ENCODE data around the gene IL12RB2.

IL12RB2 gene

GRCh38 chr1:67371043-67371442, 63.4 kb downstream of the IL12RB2 start (continued):
- no peak for TF ChIP-seq PPARA (CRISPR knock-in tag; IDR thresholded peaks at IDR 0.05; ENCODE audit: borderline replicate concordance)

GRCh38 chr1:67371681-67372080, 64.0 kb downstream of the IL12RB2 start:
- TF ChIP-seq RARB (CRISPR knock-in tag; IDR thresholded peaks at IDR 0.05), result no peak
- TF ChIP-seq ZC3H10 (CRISPR knock-in tag; IDR thresholded peaks at IDR 0.05), result no peak
- no peak for TF ChIP-seq CSRNP3 (CRISPR knock-in tag; IDR thresholded peaks at IDR 0.05)
- TF ChIP-seq ZFP30 (CRISPR knock-in tag; IDR thresholded peaks at IDR 0.05), result no peak
- no peak for TF ChIP-seq OSR1 (CRISPR knock-in tag; IDR thresholded peaks at IDR 0.05)
- TF ChIP-seq, protein P1, sequence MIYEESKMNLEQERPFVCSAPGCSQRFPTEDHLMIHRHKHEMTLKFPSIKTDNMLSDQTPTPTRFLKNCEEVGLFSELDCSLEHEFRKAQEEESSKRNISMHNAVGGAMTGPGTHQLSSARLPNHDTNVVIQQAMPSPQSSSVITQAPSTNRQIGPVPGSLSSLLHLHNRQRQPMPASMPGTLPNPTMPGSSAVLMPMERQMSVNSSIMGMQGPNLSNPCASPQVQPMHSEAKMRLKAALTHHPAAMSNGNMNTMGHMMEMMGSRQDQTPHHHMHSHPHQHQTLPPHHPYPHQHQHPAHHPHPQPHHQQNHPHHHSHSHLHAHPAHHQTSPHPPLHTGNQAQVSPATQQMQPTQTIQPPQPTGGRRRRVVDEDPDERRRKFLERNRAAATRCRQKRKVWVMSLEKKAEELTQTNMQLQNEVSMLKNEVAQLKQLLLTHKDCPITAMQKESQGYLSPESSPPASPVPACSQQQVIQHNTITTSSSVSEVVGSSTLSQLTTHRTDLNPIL (CRISPR knock-in tag; IDR thresholded peaks at IDR 0.05; ENCODE audit: low read depth), result no peak
- no peak for TF ChIP-seq ESRRG (CRISPR knock-in tag; IDR thresholded peaks at IDR 0.05)
- TF ChIP-seq, protein P2, sequence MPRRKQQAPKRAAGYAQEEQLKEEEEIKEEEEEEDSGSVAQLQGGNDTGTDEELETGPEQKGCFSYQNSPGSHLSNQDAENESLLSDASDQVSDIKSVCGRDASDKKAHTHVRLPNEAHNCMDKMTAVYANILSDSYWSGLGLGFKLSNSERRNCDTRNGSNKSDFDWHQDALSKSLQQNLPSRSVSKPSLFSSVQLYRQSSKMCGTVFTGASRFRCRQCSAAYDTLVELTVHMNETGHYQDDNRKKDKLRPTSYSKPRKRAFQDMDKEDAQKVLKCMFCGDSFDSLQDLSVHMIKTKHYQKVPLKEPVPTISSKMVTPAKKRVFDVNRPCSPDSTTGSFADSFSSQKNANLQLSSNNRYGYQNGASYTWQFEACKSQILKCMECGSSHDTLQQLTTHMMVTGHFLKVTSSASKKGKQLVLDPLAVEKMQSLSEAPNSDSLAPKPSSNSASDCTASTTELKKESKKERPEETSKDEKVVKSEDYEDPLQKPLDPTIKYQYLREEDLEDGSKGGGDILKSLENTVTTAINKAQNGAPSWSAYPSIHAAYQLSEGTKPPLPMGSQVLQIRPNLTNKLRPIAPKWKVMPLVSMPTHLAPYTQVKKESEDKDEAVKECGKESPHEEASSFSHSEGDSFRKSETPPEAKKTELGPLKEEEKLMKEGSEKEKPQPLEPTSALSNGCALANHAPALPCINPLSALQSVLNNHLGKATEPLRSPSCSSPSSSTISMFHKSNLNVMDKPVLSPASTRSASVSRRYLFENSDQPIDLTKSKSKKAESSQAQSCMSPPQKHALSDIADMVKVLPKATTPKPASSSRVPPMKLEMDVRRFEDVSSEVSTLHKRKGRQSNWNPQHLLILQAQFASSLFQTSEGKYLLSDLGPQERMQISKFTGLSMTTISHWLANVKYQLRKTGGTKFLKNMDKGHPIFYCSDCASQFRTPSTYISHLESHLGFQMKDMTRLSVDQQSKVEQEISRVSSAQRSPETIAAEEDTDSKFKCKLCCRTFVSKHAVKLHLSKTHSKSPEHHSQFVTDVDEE (CRISPR knock-in tag; IDR thresholded peaks at IDR 0.05), result no peak
- TF ChIP-seq TCF4 (CRISPR knock-in tag; IDR thresholded peaks at IDR 0.05; ENCODE audit: borderline replicate concordance), result no peak
- TF ChIP-seq ARNTL (CRISPR knock-in tag; IDR thresholded peaks at IDR 0.05; ENCODE audit: borderline replicate concordance, low read depth), result no peak
- TF ChIP-seq GLIS3 (CRISPR knock-in tag; IDR thresholded peaks at IDR 0.05), result no peak
- TF ChIP-seq BACH2 (CRISPR knock-in tag; IDR thresholded peaks at IDR 0.05; ENCODE audit: borderline replicate concordance), result no peak
- ATAC-seq, result peak; percentile 57; the same call in 2 of the 3 replicates

DNA sequence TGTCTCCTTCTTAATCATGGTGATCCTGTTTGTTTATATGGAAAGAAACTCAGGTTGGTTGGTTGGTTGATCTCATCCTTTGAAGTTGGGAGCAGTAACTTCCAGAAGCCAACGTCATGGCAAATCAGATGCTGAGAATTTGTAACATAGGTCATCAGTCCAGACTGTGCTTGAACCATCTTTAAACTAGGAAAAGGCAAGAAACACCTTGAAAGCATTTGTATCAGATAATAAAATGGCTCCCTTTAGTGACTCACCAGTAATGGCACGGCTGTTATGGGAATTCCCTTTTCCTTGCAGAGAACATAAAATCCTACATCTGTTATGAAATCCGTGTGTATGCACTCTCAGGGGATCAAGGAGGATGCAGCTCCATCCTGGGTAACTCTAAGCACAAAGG, 64.5 kb downstream of the IL12RB2 start:
- ATAC-seq, result peak; percentile 47
- TF ChIP-seq CSRNP3 (CRISPR knock-in tag; IDR thresholded peaks at IDR 0.05), result no peak
- no peak for TF ChIP-seq ESRRG (CRISPR knock-in tag; IDR thresholded peaks at IDR 0.05)
- TF ChIP-seq ZFP3 (CRISPR knock-in tag; IDR thresholded peaks at IDR 0.05), result no peak
- no peak for TF ChIP-seq ZC3H10 (CRISPR knock-in tag; IDR thresholded peaks at IDR 0.05)
- TF ChIP-seq, protein P3, sequence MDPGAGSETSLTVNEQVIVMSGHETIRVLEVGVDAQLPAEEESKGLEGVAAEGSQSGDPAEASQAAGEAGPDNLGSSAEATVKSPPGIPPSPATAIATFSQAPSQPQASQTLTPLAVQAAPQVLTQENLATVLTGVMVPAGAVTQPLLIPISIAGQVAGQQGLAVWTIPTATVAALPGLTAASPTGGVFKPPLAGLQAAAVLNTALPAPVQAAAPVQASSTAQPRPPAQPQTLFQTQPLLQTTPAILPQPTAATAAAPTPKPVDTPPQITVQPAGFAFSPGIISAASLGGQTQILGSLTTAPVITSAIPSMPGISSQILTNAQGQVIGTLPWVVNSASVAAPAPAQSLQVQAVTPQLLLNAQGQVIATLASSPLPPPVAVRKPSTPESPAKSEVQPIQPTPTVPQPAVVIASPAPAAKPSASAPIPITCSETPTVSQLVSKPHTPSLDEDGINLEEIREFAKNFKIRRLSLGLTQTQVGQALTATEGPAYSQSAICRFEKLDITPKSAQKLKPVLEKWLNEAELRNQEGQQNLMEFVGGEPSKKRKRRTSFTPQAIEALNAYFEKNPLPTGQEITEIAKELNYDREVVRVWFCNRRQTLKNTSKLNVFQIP (CRISPR knock-in tag; IDR thresholded peaks at IDR 0.05; ENCODE audit: borderline replicate concordance, low read depth), result no peak
- TF ChIP-seq, protein P1 (CRISPR knock-in tag; IDR thresholded peaks at IDR 0.05; ENCODE audit: low read depth), result no peak

DNA sequence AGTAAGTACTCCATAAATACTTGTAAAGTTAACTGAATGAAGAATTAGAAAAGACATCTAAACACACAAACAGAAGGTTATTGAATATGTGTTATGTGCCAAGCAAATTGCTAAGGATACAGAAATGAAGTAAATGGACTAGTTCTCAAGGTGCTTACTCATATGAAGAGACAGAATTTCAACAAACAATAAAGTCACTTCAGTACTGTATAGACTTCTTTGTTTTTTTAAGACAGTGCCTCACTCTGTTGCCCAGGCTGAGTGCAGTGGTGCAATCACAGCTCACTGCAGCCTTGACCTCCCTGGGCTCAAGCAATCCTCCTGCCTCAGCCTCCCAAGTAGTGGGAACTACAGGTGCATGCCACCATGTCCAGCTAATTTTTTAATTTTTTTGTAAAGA, 65.2 kb downstream of the IL12RB2 start:
- no peak for ATAC-seq
- TF ChIP-seq BACH2 (CRISPR knock-in tag; IDR thresholded peaks at IDR 0.05; ENCODE audit: borderline replicate concordance) (no peak), ESRRG (CRISPR knock-in tag; IDR thresholded peaks at IDR 0.05) (no peak), GLIS3 (CRISPR knock-in tag; IDR thresholded peaks at IDR 0.05) (no peak)
- TF ChIP-seq, protein P2 (CRISPR knock-in tag; IDR thresholded peaks at IDR 0.05), result no peak
- TF ChIP-seq, protein P3 (CRISPR knock-in tag; IDR thresholded peaks at IDR 0.05; ENCODE audit: borderline replicate concordance, low read depth), result no peak

All from SK-N-SH treated with all-trans-retinoic acid at 6 μM for 48 hours (cell line).